Hematopoietic multipotent progenitor cell treated with erythropoietin and hydrocortisone succinate and interleukin-3 and kit ligand, for 8 days (in vitro differentiated cells): ENCODE measurements around the gene MRPS31.

Experiments used
- DNase-seq: peaks from one replicate; pipeline ENCODE4 v3.0.0-alpha.2; 2015

Gene MRPS31

GRCh38 chr13:40770934-40771618 is at the start of gene MRPS31:
Gene MRPS31, minus strand, starts transcription at chr13:40771190. Its CDS starts 54 bp downstream, at chr13:40771136.
- peak; percentile 97 for DNase-seq

GRCh38 chr13:40819797-40820315 is 48.9 kb upstream of the MRPS31 start:
- no peak for DNase-seq

- DNase-seq, result no peak
Measured at GRCh38 chr13:40818926-40819325, 47.9 kb upstream of the MRPS31 start.

GRCh38 chr13:40814803-40815202 is 43.8 kb upstream of the MRPS31 start:
- DNase-seq, result no peak

DNA sequence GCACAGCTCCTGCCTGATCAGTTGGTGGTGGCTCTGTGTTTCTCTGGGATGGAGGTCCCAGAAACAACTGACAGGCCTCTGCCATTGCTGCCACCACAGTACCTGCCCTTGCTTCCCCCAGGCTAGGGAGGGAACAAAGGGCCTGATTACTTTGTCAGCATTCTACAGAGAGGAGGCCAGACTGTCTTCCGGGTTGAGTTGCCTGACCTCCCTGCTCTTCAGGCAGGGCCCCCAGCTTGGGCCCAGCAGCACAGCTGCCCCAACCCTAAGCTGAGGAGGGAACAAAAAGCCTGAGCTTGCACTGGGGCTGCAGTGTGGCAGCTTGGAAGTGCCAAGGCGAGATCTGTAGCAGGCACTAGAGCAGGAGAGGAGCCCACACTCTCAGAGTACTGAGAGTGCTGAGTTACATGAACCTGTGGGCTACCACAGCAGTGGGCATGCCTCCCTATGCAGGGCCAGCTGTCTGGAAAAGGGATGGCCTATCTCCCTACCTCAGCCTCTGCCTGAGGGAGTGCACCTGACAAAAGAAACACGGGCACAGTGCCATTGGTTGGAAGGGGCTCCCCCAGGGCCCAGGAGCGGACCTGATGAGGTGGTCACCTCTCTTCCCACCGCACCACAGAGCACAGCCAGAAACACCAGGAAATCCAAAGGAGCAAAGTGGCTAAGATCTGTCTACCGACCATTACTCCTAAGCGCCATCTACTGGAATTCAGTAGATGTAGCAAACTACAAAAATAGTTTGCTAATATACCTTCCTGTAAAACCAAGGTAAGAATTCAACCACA is 42.9 kb upstream of the MRPS31 start:
- peak; percentile 59 for DNase-seq

GRCh38 chr13:40812724-40813445 is 41.9 kb upstream of the MRPS31 start:
- no peak for DNase-seq

DNA sequence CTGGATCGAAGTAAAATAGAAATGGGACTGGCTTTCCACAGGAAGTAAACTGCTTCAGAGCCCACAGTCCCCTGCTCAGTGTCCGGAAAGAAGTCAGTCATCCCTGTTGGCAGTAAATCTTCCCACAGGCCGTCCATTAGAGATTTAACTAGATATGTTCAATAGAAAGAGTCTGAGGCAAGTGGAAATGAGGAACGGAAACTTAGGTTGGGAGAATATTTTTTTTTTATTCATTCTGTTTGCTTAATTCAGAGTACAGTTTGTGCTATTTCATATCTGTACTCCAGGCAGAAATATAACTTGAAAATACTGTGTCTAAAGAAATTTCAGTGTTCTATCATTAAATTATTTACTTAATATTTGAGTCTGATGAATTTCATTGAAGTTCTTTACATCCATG is 41.1 kb upstream of the MRPS31 start:
- DNase-seq, result no peak

- DNase-seq, result no peak
Measured at GRCh38 chr13:40809471-40809870, 38.5 kb upstream of the MRPS31 start.

DNA sequence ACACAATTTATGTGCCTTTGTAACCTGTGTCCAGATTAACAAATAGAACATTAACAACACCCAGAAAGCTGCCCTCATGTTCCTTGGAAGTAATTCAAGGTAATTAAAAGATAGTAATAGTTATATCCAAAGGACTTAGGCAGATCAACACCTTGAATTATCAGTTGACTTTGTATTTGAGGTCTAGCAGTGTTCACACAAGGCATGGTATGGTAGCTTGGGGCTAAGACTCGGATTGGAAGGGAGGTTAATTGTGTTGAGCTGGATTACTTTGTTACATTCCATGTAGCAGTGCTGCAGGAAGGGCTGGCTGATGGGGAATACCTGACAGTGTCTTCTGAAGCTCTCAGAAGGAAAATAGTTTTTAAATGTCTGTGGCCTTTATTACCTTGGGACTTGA is 35.3 kb upstream of the MRPS31 start:
- no peak for DNase-seq

GRCh38 chr13:40803316-40803715 is 32.3 kb upstream of the MRPS31 start:
- DNase-seq, result no peak

DNA sequence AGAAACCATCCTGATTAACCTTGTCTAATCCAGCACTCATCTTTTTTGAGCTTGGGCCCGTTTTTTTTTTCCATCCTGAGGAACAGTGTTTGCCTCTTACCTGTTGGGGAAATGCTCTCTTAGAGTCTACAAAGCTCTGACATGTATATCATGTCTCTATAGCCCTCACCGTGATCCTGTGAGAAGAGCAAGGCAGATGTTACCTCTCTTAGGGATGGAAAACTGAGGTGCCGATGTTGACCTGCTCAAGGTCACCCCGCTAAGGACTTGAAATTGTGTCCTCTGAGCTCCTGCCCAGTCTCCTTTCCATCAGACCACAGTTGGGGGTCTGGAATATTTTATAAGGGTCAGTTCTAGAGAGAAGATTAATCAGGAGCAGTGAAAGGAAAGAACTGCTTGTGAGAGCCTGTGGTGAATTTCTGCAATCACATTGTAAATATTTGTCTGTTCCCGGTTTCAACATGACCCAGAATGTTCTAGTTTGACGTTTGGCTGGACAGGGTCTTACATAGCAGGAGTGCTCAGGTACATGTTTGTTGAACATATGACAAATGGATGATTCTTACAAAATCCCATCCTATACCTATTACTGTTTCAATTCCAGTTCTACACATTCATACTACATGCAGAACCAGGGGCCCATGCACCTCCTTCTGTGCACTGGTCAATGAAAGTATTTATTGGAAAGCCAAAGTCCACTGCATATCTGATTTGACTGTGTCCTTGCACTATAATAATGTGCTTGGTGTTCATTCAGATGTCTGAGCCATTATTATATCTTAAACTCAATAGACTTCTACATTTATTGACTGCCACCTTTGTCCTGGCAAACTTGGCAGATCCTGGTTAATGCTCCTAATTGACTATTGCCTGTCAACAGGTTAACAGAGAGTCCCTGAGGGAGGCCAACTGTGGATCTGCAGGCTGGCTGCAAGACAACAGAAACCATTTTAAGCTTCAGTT is 30.5 kb upstream of the MRPS31 start:
- DNase-seq, result no peak

DNA sequence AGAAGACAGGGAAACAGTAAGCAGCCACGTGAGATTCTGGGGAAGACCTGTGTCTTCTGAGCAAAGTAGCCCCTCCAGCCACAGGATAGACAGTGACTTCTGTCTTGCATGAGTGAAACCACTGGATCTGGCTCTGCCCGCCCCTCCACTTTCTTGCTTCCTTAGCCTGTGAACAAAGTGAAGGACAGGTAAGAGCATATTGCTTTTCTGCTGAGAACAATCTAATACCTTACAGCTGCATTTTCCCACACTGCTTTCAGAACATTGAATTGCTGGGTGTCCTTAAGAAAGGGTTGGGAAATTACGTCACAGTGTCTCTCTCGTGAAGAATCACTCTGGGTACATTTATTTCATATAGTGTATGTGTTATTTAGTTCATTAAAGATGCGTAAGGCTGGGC is 29.6 kb upstream of the MRPS31 start:
- DNase-seq, result no peak

DNA sequence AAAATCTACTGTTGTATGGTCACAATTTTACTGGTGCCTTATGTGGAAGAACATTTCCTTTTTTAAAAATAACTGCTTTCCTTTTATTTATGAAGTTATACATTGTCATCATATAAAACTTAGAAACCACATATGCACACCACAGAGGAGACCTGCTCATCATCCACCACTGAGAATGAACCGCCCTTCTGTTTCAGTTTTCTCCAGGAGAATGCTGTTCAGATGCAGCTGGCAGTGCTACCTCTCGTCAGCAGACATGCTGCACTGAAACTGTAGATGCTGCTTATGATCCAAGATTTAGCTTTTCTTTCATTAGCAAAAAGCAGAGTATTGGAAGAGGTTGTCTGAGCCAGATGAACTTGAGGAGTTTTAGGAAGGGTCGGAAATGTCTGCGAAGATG is 28.5 kb upstream of the MRPS31 start:
- no peak for DNase-seq

- DNase-seq, result peak; percentile 90
Measured at GRCh38 chr13:40798380-40798779, 27.4 kb upstream of the MRPS31 start.

GRCh38 chr13:40796649-40797048 is 25.7 kb upstream of the MRPS31 start:
- DNase-seq, result no peak

DNA sequence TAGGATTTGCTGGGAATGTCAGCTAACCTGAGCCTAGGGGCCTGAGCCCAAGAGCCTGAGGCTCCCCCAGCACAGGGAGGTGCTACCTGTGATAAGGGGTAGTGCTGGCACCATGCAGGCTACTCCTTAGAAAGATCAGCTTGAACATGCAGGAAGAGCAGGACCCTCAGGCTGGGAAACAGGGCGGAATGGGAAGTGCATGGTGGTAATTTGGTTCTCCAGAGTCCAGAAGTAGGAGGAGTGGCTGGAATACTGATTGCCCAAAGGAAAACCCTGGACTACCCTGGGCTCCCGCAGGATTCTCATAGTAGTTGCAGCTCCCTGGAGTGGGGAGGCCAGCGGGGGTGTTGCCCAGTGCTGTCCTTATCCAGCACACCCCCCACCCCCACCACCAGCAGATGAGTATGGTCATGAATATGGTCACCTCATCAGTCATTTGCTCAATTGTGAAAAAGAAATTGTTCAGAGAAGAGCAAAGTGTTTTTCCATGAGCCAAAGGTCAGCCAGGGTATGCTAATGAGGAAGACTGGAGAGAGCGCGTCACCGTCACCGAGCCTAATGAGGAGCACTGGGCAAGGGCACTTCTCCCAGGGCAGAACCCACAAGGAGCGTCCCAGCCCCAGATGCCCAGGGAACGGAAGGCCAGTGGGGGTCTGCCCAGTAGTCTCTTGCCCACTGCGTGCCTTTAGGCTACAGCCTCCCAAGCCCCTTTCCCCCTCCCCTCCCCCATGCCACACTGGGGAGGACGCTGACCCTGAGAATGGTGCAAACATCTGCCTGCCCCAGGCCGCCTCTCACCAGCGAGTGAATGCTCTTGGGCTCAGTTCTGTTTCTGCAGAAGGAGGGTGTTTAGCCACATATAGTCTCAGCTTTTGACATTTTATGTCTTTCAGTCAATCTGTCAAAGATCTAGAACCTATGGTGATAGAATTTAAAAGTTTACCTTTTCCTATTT is 23.7 kb upstream of the MRPS31 start:
- DNase-seq, result no peak

- no peak for DNase-seq
Measured at GRCh38 chr13:40793339-40793738, 22.3 kb upstream of the MRPS31 start.

DNA sequence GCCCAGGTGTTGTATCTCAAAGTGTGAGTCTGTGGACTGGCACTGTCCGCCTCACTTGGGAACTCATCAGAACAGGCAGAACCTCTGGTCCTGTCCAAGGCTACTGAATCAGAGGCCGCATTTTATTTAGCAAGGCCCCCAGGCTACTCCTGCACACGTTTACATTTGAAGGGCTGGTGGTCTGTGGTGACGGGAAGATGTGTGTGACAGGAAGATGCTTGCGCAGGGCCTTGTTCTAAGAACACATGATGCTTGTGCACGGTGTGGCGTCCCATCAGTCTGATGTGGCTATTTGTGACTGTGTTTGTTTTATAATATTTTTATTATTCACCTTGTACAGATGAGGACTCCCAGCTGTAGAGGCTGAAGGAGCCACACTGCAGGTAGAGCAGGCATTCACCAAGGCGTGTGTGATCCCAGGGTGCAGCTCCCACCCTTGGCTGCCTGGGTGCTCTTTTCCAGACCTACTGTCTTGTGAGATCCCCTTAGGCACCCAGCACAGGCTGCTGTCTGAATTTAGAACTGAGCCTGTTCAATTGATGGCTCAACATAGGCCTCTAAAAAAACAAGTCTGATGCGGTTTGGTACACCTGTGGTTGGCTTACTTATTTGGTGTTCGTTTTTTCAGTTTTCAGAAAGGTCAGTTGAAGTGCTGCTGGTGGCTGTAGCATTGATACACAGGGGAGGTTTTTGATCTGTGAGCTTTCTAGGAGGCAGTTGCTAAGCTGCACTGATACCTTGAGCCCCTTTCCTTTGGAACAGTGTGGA is 21.5 kb upstream of the MRPS31 start:
- DNase-seq, result no peak

DNA sequence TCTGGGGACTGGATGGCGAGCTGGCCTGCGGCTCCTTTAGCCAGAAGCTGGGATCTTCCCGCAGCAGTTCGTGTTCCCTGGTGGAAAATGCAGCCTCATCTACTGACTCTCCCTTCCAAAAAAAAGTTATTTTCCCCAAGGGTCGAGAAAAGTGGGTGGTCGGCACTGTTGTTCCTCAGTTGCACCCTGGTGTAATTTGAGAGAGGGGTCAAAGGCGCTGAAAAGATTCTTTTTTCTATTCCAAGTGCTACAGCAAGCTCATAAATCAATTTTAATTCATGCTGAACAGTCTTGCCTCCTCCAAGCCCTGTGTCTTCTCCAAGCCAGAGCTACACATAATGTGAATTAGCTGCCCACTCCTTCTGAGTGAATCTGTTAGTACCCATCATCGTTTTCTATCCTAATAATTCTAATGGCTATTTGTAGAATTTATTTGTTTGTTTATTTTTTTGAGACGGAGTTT is 19.2 kb upstream of the MRPS31 start:
- no peak for DNase-seq
